ENCODE measurements around the gene PPIB.

Gene PPIB

DNA sequence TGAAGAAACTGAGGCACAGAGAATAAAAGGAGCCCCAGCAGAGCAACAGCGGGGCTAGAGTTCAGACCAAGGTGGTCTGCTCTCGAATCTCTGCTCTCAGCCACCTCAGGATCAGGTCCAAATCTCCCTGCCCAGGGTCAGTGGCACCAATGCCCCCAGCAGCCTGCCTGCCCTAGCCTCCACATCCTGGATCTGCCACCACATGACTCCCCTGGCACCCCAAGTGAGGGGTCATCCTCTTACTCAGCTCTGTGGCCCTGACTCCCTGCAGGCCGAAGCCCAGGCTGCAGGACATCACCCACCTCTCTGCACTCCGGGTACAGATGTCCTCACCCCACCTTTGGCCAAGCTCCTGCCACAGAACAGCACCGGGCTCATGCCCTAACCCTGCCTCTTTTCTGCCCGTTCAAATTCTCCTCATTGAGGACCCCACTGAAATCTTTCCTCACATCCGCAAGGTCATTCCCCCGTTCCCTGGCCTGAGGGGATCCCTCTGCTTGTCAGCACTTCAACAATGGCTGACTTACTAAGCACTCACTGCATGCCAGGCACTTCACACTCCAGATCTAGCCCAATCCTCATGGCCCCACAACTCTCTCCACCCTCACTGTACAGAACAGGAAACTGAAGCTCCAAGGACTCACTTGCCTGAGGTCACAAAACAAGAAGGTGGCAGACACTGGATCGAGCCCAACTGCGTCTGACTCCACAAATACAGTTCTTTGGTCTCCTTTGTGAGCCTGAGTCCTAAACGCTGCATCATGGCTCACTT is 4.3 kb downstream of the PPIB start:
- no peak for DNase-seq (ENCODE audit: low read depth in 2 of 2)

DNA sequence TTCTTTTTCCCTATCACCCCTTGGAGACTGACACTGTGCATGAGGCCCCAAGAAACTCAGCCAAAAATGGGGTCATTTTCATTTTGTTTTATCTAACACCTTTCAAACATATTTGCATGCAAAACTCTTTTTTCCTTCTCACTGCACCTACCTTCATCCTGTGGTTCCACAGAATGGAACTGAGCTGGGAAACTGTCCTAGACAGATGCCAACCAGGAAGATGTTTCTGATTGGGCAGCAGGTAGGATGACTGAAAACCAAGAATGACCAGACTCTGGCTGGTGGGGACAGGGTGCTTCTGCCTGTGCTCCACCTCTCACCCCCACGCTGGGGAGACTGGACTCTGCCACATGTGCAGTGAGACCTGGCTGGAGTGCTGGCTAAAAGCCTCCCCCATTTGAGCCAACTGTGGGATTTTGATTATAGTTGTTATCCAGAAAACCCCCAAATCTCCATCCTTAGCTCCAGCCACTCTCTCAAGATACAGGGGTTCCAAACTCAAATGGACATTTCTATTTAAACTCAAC is 5.2 kb downstream of the PPIB start:
- DNase-seq (ENCODE audit: low read depth in 2 of 2), result no peak

DNA sequence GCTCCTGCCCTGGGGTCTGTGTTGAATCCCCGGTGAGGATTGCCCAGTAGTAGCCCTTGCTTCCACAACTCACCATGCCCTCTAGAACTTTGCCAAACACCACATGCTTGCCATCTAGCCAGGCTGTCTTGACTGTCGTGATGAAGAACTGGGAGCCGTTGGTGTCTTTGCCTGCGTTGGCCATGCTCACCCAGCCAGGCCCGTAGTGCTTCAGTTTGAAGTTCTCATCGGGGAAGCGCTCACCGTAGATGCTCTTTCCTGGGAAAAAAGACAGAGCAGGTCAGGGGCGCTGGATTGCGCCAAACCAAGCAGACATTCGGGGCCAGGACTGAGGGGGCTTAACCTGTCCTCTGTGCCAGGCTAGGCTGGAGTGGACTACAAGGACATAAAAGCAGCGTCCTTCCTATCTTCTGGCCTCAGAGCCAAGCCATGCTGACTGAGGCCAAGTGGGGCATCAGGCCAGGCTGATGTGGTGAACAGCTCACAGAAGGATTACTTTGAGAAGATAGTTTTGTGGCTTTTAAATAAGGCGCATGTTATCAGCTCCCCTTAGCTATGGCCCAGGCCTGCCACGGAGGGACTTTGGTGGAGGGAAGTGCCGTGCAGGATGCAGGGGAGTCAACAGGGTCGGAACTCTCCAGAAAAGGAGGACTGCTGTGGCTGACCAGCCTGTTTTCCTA is 6.0 kb downstream of the PPIB start:
- DNase-seq (ENCODE audit: low read depth in 2 of 2), result no peak

DNA sequence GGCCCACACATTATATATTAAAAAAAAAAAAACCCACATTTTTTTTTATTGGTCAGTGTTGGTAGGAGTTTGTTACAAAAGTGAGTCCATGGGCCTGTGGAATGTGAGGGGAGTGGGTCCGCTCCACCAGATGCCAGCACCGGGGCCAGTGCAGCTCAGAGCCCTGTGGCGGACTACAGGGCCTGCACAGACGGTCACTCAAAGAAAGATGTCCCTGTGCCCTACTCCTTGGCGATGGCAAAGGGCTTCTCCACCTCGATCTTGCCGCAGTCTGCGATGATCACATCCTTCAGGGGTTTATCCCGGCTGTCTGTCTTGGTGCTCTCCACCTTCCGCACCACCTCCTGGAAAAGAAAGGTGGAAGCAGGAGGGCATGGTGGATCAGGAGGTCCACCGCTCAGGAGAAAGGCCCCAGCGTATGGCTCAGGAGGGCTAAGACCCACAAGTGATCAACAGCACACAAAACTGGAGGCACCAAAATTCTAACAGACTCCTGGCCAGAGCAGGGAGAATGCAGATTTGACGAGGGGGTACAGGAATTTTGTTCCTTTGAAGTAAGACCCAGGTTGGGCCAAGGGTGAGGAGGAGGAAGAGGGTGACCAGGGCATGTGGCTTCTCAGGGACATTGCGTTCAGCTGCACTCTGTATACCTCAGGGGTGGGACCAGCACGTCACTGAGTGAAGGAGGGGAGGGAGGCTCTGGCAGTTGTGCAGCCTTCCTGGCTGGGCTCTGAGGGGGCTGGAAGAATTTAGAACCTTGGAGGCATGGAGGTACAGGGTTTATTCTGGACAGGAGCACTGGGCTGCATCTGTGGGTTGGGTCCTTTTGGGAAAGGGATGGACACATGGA is 6.8 kb downstream of the PPIB start:
- no peak for DNase-seq (ENCODE audit: low read depth in 2 of 2)

DNA sequence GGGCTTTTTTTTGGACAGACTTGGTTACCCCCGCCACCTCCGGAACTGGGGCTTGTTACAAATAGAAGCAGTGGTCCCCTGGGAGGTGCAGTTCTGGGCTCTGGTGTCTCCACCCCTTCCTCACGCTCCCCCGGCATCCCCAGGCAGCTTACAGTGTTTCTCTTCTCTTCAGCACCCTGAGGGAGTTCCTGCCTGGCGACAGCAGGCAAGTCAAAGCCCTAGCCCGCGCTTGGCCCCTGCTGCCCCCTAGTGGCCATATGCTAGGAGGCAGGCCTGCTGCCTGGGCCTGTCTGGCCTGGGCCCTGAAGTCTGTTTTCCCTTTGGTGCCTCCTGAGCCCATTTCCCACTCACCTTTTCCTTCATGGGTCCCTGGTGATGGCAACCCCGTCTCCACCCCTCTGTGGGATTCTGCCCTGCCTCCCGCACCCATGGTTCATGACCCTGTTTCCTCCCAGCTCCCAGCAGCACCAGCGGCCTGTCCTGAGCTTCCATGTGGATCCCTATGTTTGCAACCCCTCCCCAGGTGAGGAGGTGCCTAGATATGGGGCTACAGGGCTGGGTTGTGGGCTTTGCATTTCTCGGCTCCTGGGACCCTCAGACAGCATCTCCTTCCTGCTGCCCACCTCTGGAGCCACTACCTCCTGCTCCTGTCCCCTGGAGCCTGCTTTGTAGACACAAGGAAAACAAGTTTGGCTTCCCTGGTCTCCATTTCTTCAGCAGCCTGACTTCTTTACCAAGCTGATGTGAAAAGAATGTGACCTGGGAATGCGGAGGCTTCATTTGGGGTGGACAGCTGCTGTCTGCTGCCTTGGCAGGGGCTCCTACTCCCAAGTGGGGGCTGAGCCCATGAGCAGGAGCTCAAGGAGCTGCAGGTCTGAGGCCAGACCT is 9.1 kb downstream of the PPIB start:
- DNase-seq (ENCODE audit: low read depth in 2 of 2), result peak; percentile 90 to 92

DNA sequence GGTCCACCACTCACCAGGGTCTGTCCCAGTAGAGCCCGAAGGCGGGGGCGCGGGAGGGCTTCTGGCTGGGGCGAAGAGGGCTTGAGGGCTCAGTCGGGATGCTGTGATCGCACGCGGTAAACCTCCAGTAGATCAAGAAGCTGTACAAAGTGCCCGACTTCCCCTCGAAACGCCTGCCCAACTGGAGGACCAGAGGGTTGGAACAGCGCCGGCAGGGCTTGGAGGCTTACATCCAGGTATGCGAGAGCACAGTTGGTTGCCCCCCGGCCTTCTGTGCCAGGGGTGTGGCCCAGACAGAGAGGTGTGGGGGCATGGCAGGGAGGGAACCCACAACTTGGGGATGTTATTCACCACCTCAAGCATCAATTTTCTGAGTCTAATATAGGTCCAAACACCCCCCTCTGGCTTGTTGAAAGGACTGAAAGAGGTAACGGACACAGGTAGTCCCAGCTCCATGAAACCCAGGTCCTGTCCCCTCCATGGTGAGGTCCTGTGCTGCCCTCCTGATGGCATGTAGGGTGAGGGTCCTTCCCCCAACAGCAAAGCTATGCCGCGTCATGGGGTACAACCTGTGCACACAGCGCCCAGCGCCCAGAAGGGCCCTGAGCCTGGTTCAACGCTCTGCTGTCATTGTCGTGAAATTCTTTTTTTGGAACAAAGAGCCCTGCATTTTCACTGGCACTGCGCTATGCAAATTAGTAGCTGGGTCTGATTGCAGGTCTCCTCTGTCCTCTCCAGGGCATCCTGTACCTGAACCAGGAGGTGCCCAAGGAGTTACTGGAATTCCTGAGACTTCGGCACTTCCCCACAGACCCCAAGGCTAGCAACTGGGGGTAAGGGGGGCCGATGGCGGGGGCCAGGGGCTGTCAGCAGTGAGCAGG is 10.1 kb downstream of the PPIB start:
- no peak for DNase-seq (ENCODE audit: low read depth in 2 of 2)

DNA sequence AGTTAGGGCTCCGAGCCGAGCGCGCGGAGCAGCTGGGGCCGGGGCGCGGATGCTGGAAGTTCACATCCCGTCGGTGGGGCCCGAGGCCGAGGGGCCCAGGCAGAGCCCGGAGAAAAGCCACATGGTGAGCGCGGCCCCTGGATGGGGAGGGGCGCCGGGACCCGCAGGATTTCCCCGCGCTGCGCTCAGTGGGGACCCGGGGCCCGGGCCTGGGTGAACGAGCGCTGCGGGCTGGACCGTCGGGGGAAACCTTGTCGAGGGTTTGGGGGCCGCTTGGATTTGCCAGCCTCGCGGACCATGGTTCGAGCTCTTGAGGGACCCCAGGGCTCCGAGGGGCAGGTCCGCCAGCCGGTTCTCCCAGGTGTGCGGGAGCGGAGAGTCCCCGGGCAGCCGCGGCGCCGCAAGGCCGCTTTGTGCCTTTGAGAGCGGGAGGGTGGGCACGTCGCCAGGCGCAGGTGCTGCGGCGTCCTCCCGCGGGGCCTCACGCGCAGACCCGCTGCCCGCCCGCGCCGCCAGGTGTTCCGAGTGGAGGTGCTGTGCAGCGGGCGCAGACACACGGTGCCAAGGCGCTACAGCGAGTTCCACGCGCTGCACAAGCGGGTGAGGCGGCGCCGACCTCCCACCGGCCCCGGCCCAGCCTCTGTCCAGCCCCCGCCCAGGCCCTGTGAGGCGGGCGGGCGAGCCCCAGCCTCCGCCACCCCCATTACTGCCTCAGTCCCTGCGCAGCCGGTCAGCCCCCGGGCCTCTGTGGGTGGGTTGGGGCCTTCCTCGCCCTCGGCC is 10.9 kb downstream of the PPIB start, which contains the start of gene SNX22:
TSS of gene SNX22 (plus strand) at position 5 of the 780 bp plus-strand sequence. CDS start at position 50, 45 bp downstream.
- no peak for DNase-seq (ENCODE audit: low read depth in 2 of 2)

DNA sequence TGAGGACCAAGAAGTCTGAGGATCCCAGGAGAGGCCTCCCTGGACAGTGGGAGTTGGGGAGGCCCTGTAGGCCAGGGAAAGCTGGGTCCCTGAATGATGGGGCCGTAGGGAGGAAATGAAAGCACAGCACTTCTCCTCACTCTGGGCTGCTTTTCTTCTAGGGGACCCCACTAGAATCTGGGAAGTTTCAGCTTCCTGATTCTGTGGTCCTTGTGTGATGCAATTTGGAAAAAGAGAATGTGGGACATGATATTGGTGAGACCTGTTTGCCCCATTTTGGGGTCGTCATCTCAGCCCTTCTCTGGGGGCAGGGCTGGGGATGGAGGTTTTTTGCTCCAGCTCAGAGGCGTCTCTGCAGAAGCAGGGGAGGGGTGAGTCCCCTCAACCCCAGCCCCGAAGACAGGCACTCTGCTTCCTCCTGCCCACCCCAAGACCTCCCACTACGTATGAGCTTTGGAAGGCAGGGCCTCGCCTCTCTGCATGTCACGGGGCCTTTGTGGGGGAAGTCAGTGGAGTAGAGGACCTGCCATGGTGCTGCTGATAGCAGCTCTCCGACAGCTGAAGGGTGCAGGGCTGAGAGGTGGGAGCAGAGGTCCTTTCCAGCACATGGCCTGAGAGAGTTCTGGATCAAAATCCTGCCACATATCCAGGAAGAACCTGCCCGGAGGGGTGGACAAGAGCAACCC is 12.8 kb downstream of the PPIB start:
- no peak for DNase-seq (ENCODE audit: low read depth in 2 of 2)

DNA sequence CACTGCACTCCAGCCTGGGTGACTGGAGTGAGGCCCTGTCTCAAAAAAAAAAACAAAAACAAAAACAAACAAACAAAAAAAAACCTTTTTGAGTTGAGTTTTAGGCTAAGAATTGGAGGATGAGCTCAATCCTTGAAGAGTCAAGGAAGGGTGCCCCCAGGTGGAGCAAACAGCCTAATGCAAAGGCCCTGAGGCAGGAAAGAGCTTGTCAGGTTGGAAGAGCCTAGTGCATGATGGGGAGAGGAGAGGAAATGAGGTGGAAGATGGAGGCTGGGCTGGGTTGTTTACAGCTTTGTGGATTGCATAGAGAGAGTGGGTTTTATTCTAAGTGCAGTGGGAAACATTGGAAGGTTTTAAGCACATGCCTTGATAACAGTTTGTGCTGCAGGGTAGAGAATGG is 13.4 kb downstream of the PPIB start:
- DNase-seq (ENCODE audit: low read depth in 2 of 2), result no peak

DNA sequence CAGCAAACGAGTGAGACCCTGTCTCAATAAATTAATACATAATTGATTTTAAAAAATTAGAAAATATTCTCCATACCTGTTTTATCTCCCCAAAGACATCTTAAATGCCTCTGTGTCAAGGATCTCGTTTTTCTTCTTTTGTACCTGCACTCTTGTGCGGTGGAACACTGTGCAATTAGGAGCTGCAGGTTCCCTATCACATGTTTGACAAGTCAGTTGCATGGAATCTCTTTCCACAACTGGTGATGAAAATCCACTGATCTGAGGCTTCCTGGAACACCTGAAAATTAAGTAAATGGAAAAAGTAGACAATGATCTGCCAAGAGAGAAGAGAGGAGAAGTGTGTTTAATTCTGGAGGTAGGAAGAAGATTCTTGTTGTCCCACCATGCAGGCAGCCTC is 14.2 kb downstream of the PPIB start:
- DNase-seq (ENCODE audit: low read depth in 2 of 2), result no peak

DNA sequence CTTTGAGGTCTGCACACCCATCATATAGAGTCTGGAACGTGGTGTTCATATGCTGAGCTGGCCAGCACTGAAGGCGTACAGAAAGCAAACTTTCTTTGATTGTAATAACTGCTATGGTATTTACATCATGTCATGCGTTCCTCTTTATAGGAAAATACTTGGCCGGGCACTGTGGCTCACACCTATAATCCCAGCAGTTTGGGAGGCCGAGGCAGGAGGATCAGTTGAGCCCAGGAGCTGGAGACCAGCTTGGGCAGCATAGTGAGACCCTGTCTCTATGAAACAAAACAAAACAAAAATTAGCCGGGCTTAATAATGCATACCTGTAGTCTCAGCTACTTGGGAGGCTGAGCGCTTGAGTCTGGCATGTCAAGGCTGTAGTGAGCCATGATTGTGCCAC is 14.7 kb downstream of the PPIB start:
- no peak for DNase-seq (ENCODE audit: low read depth in 2 of 2)

DNA sequence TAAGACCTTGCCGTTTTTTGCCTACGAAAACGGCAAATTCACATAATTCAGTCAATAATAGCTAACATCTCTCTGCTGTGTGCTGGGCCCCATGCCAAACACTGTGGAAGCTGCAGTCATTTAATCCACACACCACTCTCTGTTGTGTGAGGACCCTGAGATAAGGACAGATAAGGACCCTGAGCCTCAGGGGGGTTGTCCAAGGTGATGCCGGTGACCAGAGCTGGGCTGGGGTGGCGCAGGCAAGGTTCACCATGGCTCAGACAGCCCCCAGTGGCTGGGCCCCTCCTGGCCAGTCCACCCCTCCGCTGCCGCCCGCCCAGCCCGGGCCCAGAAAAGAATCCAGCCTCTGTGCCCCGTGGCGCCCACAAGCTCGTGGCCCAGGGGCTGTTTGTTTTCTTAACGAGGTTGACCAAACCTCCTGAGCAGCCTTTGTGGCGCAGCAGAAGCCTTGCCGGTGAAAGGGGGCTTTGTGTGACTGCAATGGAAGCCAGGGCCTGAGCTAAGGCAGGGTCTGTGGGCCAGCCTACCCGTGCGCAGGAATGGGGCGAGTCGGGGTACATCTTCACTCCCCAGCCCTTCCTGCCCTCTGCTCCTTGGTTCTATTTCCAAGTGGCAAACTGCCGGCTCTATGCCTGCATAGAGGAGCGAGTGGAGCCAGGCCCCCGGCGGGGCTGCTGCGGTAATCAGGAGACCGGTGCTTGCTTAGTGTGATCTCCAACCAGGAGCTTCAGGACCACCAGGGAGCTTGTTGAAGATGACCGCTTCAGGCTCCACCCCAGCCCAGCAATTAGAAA is 15.7 kb downstream of the PPIB start:
- DNase-seq (ENCODE audit: low read depth in 2 of 2), result no peak

DNA sequence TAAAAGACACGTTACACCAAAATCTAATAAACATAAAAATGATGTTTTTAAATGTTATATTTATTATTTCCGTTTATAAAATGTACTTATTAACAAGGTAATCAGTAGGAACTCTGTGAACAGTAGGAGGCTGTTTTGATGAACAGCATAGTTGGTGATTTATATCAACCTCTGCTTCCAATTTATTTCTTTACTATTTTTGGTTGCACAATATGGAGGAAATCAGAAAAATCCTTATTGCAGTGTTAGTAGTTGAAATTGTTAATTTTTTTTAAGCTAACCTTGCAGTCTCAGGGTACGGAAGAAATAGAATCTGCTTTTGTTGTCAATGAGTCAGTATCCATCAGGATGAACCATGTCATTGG is 16.3 kb downstream of the PPIB start:
- no peak for DNase-seq (ENCODE audit: low read depth in 2 of 2)

DNA sequence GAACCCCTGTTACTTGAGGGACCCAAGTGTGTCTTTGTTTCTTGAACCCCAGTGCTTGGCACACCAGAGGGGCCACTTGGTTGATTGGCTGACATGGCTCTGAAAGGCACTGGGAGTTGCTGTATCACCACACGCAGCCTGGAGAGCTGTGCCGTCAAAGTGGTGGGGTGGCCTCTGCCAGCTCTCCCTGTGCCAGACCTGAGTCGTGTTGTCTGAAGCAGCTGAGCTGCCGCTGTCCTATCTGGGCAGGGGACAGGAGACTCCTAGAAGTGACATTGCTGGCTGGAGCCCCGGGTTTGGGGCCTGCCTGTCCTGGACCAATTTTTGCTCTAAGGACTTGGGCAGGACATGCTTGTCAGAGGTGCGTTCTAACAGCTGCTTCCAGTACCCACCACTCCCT is 16.8 kb downstream of the PPIB start:
- DNase-seq (ENCODE audit: low read depth in 2 of 2), result no peak

DNA sequence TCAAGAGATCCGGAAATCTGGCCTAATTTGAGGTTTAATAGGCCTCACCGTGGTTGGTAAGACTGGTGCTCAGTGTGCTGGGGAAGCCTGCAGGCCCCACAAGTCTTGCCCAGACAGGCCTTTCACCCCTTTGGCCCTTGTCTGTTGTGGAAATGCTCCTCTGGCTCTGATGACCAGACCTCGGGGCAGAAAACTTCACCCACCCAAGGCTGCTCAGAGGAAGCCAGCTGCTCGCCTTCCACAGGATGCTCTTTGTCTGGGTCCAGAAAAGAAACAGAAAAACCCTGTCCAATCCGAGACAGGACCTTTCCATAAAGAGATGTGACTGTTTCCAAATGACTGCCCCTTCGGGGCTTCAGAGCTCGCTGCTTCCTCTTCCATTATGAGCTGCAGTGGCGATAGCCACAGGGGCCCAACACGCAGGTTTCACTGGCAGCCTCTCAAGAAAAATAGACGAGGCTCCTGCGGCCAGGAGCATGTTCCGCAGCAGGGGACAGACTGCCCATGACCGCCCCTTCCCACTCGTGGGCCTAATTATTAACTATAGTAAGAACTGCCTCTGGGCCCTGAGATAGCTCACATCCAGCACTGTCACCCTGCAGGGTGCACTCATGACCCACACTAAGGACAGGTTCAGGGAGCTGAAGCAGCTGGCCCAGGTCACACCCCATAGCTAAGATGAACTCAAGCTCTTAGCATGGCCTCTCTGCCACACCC is 18.1 kb downstream of the PPIB start:
- DNase-seq (ENCODE audit: low read depth in 2 of 2), result no peak

DNA sequence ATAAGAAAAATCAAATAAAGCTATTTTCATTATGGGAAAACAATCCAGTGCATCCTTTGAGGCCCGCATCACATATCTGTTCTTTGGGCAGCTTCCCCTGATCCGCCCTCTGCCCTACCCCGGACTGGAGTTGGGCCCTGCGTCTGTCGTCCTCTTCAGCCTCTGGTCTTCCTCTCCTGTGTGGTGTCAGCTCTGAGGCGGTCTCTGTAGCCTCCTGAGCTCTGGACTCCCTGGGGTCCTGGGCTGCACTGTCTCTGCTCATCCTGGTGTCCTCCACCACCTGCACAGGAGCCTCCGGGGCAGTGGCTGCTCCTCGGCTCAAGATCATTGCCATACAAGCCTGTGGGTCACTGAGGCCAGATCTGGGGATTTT is 18.6 kb downstream of the PPIB start:
- DNase-seq (ENCODE audit: low read depth in 2 of 2), result no peak

DNA sequence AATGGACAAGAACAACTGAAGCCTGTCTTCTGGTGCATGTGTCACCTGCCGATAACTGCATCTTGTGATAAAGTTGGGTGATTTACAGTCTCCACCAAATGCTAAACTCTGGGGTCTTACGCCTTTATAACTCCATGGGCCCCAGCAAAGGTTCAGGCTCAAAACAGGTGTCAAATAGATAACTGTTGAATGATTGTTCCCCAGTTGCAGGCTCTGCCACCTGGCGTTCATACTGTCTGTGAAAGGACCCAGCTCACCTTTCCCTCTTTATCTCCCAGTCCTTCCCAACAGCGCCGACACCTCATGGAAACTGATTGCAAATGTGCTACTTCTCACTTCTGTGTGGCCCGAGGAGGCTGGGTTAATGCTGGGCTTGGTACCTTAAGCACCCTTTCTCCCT is 19.5 kb downstream of the PPIB start:
- DNase-seq (ENCODE audit: low read depth in 2 of 2), result no peak
